CD4-positive, alpha-beta T cell treated with Interleukin-4 for 1 hour (primary cell): Measurements from ENCODE around the gene OR5M11.
"Not testable (repeated sequence)": the region's sequence is repeated elsewhere in the genome, so short reads cannot be mapped to it uniquely, and the experiment has no call there.

Experiments
- DNase-seq, 2 donors: peaks; one replicate each; pipeline ENCODE4 v3.0.0-alpha.2; 2020 to 2022

Gene OR5M11

GRCh38 chr11:56543157-56543556, at the start of gene OR5M11:
Gene OR5M11, minus strand, starts transcription at chr11:56543257. Its CDS starts 0 bp downstream, at chr11:56543257.
- DNase-seq, result no peak

DNA sequence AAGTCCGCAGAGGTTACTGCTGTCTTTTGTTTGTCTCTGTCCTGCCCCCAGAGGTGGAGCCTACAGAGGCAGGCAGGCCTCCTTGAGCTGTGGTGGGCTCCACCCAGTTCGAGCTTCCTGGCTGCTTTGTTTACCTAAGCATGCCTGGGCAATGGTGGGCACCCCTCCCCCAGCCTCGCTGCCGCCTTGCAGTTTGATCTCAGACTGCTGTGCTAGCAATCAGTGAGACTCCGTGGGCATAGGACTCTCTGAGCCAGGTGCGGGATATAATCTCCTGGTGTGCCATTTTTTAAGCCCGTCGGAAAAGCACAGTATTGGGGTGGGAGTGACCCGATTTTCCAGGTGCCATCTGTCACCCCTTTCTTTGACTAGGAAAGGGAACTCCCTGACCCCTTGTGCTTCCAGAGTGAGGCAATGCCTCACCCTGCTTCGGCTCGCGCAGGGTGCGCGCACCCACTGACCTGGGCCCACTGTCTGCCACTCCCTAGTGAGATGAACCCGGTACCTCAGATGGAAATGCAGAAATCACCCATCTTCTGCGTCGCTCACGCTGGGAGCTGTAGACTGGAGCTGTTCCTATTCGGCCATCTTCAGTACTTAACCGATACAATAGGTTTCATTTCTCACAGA, 49.1 kb upstream of the OR5M11 start:
- DNase-seq, result not testable (repeated sequence)

DNA sequence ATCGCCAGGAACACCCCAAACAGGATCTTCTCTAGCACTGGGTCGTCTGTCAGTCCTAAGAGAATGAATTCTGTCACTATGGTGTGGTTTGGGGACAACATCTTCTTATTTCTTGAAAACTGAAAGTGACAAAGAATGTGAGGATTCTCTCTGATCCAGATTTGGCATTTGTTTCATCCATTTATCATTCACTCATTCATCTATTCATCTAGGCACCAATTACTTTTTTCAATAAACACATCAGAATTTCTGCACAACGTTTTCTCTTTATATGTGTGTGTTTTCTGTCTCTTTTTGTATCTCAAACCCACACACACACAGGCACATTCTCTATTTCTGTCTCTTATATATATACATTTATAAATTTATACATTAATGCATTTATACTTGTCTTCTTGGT, 34.6 kb upstream of the OR5M11 start, which contains the start of gene OR5M10:
TSS of gene OR5M10 (minus strand) at position 101 of the 400 bp plus-strand sequence. CDS start at position 101, 0 bp downstream.
- no peak for DNase-seq

GRCh38 chr11:56558574-56558973, 15.5 kb upstream of the OR5M11 start:
- DNase-seq, result no peak

DNA sequence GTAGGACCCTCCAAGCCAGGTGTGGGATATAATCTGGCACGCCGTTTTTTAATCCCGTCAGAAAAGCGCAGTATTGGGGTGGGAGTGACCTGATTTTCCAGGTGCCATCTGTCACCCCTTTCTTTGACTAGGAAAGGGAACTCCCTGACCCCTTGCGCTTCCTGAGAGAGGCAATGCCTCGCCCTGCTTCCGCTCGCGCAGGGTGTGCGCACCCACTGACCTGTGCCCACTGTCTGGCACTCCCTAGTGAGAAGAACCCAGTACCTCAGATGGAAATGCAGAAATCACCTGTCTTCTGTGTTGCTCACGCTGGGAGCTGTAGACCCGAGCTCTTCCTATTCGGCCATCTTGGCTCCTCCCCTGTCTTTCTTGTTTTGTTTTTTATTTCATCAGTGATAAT, 11.6 kb upstream of the OR5M11 start:
- DNase-seq, result not testable (repeated sequence)

- no peak for DNase-seq
Measured at GRCh38 chr11:56545531-56545930, 2.5 kb upstream of the OR5M11 start.

DNA sequence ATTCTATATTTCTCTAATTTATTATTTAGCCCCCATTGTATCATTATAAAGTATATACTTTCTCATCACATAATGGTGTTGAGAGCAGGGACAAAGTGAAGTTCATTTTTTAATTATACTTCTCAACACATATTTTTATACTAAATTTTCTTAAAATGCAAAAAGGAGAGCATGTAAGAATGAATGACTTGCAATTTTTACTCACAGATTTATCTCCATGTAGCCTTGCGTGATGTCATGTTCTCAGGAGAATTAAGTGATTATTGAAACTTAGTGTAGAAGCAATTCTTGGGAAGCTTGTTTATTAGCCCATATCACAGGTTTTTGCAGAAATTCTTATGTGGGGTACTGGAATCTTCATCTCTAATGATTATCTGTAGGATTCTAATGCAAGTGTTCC, 682 bp upstream of the OR5M11 start:
- DNase-seq, result no peak

GRCh38 chr11:56533054-56533740, 9.9 kb downstream of the OR5M11 start:
- no peak for DNase-seq

GRCh38 chr11:56531856-56532255, 11.2 kb downstream of the OR5M11 start:
- DNase-seq, result no peak

- DNase-seq, result no peak
Measured at GRCh38 chr11:56522008-56522407, 21.0 kb downstream of the OR5M11 start.

DNA sequence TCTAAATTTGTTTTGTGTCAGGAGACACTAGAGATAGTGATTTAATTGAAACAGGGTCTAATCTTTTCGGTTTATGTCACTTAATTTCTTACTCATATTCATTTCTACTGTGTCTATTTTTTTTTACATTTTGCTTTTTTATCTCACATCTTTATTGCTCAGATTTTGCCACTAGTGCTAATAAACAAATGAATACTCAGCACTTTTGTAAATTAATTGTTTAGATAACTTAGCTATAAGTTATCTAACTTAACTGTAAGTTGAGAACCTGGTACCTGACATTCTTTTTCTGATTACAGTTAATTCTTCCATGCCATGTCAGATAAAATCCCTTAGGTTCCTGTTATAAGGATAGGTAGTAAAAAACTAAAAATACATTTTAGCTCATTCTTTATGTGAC, 29.8 kb downstream of the OR5M11 start:
- no peak for DNase-seq

GRCh38 chr11:56509439-56509838, 33.6 kb downstream of the OR5M11 start:
- DNase-seq, result no peak

DNA sequence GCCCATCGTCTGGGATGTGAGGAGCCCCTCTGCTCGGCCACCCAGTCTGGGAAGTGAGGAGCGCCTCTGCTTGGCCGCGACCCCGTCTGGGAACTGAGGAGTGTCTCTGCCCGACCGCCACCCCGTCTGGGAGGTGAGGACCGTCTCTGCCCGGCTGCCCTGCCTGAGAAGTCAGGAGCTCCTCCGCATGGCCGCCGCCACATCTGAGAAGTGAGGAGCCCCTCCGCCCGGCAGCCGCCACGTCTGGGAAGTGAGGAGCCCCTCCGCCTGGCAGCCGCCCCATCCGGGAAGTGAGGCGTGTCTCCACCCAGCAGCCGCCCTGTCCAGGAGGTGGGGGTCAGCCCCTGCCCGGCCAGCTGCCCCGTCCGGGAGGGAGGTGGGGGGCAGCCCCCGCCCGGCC, 46.0 kb downstream of the OR5M11 start:
- no peak for DNase-seq

DNA sequence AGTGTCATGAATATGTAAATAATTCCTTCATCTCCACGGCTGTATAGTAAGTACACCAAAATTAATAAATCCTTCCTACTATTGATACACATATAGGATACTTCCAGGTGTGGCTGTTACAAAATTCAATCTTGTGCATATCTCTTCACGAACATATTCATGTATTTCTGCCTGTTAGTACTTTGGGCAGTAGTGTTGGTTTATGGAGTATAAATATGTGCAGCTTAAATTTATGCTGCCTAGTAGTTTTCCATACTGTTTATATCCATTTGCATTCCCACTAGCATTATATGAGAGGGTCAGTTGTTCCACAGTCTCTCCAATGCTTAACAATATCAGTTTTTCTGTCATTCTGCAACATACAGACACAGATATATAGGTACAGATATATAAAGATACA, 47.9 kb downstream of the OR5M11 start:
- no peak for DNase-seq
